ENCODE data around the gene RRAS. TPM values are rescaled to one million over a fixed set of nuclear protein-coding genes. Genes with fewer than 3 reads are reported as not detected.

Gene RRAS
- total RNA-seq, 3 donors from 2014 or later, result 43.9 to 89.8 (median 48.6) TPM

DNA sequence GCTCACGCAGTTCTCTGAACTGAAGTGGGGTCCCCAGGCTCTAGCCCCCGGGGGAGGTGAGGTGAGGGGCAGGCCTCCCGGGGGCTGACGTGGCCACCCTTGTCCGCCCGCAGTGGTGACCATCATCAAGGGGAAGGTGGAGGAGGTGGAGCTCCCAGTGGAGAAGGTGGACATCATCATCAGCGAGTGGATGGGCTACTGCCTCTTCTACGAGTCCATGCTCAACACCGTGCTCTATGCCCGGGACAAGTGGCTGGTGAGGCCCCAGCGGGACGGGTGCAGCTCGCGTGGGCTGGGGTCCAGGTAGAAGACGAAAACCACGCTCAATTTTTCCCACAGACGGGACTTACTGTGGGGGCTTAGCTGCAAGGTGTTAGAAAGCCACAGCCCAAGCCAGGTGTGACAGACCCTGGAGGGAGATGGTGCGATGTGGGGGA is 43.9 kb upstream of the RRAS start:
- peaks cover 17% of the 10 kb centered on the region for H3K4me1 ChIP-seq (ENCODE audit: low read depth)

DNA sequence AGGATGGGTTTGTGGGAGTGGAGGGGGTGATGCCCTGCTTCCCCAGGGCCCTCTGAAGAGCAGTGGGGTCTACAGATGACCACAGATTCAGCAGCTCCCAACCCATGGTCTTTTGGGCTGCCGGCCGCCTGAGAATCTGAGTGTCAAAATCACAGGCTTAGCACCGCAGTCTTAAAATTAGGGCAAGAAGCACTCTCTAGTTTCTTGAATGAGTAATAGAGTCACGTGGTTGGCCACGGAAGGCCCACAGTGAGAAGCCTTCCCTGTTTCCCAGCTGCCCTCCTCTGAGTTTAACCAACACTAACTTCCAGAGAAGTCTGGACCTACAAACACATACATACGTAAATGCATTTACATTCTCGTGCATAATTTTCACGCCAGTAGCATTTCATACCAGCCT is 42.3 kb upstream of the RRAS start:
- Histone ChIP-seq H3K4me1 (ENCODE audit: low read depth) (peaks cover 22% of the 10 kb centered on the region), H3K36me3 (ENCODE audit: low read depth) (no peaks in the 10 kb centered on the region), H3K4me3 (no peak overlapping the region), H3K9me3 (no peaks in the 10 kb centered on the region)
- DNase-seq (no peak), ATAC-seq (no peak)
- TF ChIP-seq, protein P1, sequence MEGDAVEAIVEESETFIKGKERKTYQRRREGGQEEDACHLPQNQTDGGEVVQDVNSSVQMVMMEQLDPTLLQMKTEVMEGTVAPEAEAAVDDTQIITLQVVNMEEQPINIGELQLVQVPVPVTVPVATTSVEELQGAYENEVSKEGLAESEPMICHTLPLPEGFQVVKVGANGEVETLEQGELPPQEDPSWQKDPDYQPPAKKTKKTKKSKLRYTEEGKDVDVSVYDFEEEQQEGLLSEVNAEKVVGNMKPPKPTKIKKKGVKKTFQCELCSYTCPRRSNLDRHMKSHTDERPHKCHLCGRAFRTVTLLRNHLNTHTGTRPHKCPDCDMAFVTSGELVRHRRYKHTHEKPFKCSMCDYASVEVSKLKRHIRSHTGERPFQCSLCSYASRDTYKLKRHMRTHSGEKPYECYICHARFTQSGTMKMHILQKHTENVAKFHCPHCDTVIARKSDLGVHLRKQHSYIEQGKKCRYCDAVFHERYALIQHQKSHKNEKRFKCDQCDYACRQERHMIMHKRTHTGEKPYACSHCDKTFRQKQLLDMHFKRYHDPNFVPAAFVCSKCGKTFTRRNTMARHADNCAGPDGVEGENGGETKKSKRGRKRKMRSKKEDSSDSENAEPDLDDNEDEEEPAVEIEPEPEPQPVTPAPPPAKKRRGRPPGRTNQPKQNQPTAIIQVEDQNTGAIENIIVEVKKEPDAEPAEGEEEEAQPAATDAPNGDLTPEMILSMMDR (IDR thresholded peaks at IDR 0.05), result no peak
- intact Hi-C loops (cut with DNase I, micrococcal nuclease), result loop anchor here in 1 of 2 donors (10.0 kb wide), 1 partner anchor 97 kb away; the partner anchor contains the start of genes NOSIP and PRRG2

More for the DNA sequence above, 43.9 kb upstream of the RRAS start:
- no peaks in the 10 kb centered on the region for H3K9me3 ChIP-seq
- no peaks in the 10 kb centered on the region for H3K36me3 ChIP-seq (ENCODE audit: low read depth)
- intact Hi-C loops (cut with DNase I, micrococcal nuclease), result loop anchor here in 1 of 2 donors (10.0 kb wide), 1 partner anchor 99 kb away; the partner anchor contains the start of genes NOSIP and PRRG2
- ATAC-seq (no peak), DNase-seq (no peak)
- no peak overlapping the region for H3K4me3 ChIP-seq
- TF ChIP-seq, protein P1 (IDR thresholded peaks at IDR 0.05), result no peak

DNA sequence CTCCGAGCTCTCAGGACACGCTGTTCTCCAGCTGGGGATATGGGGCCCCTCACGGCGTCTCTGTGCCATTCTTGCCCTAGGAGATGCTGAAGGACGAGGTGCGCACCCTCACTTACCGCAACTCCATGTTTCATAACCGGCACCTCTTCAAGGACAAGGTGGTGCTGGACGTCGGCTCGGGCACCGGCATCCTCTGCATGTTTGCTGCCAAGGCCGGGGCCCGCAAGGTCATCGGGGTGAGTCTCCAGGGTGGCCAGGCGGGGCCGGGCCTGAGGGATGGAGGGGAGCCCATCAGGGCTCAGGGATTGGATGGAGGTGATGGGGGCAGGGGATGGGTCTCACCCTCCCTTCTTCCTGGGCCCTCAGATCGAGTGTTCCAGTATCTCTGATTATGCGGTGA is 41.9 kb upstream of the RRAS start:
- Histone ChIP-seq H3K36me3 (ENCODE audit: low read depth) (peaks cover 3% of the 10 kb centered on the region), H3K9me3 (no peaks in the 10 kb centered on the region), H3K4me3 (no peak overlapping the region), H3K4me1 (ENCODE audit: low read depth) (peaks cover 23% of the 10 kb centered on the region)
- ATAC-seq, result no peak
- TF ChIP-seq, protein P1 (IDR thresholded peaks at IDR 0.05), result no peak
- intact Hi-C loops (cut with DNase I, micrococcal nuclease), result loop anchor here in 1 of 2 donors (10.0 kb wide), 1 partner anchor 97 kb away; the partner anchor contains the start of genes NOSIP and PRRG2
- peak in 1 of 3 donors; percentile 59 for DNase-seq

DNA sequence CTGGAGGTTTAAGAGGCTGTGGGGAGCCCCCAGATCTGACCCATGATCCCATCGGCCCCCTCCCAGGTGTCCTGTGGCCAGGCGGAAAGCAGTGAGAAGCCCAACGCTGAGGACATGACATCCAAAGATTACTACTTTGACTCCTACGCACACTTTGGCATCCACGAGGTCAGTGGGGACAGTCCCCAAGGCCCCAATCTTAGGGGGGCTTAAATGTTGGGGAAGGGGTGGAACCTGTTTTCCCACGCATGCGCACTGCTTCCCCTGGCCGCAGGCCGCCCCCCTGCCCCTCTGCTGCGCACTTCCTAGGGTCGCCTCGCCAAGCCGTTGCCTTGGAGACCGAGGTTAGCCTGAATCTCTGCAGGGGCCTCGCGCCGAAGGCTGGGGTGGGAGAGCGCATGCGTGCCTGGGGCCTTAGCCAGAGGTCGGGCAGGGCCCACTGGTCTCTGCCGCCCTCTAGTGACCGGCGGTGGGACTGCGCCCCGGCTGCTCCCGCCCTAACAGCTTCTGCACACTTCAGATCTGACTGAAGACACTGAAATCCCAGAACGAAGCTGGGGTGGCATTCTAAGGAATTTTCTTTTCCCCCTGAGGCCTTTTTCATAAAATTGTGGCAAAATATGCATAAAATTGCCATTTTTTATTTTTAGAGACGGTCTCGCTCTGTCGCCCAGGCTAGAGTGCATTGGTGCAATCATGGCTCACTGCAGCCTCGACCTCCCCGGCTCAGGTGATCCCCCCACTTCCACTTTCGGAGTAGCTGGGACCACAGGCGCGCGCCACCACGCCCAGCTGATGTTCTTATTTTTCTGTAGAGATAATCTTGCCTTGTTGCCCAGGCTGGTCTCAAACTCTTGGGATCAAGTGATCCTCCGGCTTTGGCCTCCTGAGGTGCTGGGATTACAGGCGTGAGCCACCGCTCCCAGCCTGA is 40.7 kb upstream of the RRAS start:
- intact Hi-C loops (cut with DNase I, micrococcal nuclease), result loop anchor here in 1 of 2 donors (10.0 kb wide), 1 partner anchor 96 kb away; the partner anchor contains the start of genes NOSIP and PRRG2
- ATAC-seq (peak; percentile 49), DNase-seq (peak; percentile 91 to 96 (median 95))
- Histone ChIP-seq H3K9me3 (no peaks in the 10 kb centered on the region), H3K4me3 (no peak overlapping the region), H3K4me1 (ENCODE audit: low read depth) (peaks cover 27% of the 10 kb centered on the region), H3K36me3 (ENCODE audit: low read depth) (peaks cover 6% of the 10 kb centered on the region)
- TF ChIP-seq, protein P1 (IDR thresholded peaks at IDR 0.05), result peak; percentile 100

DNA sequence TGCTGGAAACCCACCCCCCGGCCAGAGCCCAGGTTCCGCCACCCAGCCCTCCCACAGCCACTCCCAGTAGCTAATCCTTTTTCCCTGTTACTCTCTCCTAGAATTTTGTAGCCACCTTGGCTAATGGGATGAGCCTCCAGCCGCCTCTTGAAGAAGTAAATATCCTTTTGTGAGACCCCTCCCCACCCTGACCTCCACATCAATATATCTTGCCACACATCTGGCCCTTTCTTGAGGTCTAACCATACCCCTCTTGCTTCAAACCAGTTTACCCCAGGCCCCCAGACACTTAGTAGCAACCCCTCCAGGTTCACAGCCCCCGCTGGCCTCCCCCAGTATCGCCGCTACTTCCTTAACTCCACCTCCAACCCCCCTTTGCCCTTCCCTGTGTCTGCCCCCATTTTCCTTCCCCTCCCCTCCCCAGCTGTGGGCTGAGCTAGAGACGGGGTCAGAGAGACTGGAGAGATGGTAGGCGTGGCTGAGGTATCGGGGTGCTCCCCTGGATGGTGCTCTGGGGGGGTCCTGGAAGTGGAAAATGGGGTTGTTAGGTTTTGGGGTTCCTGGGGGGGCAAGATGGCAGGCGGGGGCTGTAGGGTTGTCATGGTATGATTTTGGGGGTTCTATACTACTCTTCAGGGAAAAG is 39.9 kb upstream of the RRAS start:
- DNase-seq (peak in 1 of 3 donors; percentile 52), ATAC-seq (no peak)
- peaks cover 27% of the 10 kb centered on the region for H3K4me1 ChIP-seq (ENCODE audit: low read depth)
- no peak overlapping the region for H3K4me3 ChIP-seq
- H3K9me3 ChIP-seq, result no peaks in the 10 kb centered on the region
- peaks cover 6% of the 10 kb centered on the region for H3K36me3 ChIP-seq (ENCODE audit: low read depth)
- intact Hi-C loops (cut with DNase I, micrococcal nuclease), result loop anchor here in 1 of 2 donors (10.0 kb wide), 1 partner anchor 95 kb away; the partner anchor contains the start of genes NOSIP and PRRG2
- TF ChIP-seq, protein P1 (IDR thresholded peaks at IDR 0.05), result no peak

Measured in mucosa of descending colon (tissue), 3 donors.